Prostate gland (tissue), 2 donors: ENCODE measurements around the gene PPCDC.

ENCODE experiments used
- POLR2A ChIP-seq: fragments of 450-650 bp; IDR thresholded peaks from one replicate; pipeline ENCODE4 v1.6.1; 2016; ENCODE audit warnings: antibody characterized with exemption, mild to moderate bottlenecking
- TF ChIP-seq, protein P1 (sequence below), 4 experiments: fragments of 200-600 bp in 2 of 4; fragments of 450-650 bp in 2 of 4; sonication (generic) in 2 of 4; IDR thresholded peaks; 1 replicate in 3 of 4; 2 replicates in 1 of 4; pipeline ENCODE4 v1.5.1; 2016 to 2019; ENCODE audit warnings: antibody characterized with exemption in 4 of 4, mild to moderate bottlenecking in 2 of 4, moderate library complexity in 2 of 4

DNA sequence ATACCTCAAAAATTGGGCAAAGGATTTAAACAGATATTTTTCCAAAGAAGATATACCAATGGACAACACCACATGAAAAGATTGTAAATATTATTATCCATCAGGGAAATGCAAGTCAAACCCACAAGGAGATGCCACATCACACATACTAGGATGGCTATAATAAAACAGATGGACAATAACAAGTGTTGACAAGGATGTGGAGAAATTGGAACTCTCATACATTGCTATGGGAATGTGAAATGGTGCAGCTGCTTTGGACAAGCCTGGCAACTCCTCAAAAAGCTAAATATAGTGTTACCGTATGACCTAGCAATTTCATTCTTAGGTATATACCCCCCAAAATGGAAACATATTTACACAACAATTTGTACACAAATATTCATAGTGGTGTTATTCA lies 59.3 kb downstream of the PPCDC start:
- TF ChIP-seq POLR2A, result no peak
- TF ChIP-seq, protein P1, sequence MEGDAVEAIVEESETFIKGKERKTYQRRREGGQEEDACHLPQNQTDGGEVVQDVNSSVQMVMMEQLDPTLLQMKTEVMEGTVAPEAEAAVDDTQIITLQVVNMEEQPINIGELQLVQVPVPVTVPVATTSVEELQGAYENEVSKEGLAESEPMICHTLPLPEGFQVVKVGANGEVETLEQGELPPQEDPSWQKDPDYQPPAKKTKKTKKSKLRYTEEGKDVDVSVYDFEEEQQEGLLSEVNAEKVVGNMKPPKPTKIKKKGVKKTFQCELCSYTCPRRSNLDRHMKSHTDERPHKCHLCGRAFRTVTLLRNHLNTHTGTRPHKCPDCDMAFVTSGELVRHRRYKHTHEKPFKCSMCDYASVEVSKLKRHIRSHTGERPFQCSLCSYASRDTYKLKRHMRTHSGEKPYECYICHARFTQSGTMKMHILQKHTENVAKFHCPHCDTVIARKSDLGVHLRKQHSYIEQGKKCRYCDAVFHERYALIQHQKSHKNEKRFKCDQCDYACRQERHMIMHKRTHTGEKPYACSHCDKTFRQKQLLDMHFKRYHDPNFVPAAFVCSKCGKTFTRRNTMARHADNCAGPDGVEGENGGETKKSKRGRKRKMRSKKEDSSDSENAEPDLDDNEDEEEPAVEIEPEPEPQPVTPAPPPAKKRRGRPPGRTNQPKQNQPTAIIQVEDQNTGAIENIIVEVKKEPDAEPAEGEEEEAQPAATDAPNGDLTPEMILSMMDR (IDR thresholded peaks at IDR 0.05), result no peak
